Karpas-422 (cell line): ENCODE data around the gene ODC1. TPM values are rescaled to one million over a fixed set of nuclear protein-coding genes. Genes with fewer than 3 reads are reported as not detected.

Source experiments
- DNase-seq: peaks from one replicate; pipeline ENCODE4 v3.0.0-alpha.2; 2015
- H2AFZ ChIP-seq: fragments of 200-600 bp; sonication (generic); 2 replicates; pipeline ENCODE4 v1.6.1; 2014; ENCODE audit warnings: antibody characterized with exemption, low read length, mixed read lengths
- H3K27ac ChIP-seq: fragments of 200-600 bp; sonication (generic); 2 replicates; pipeline ENCODE4 v1.5.1; 2014; ENCODE audit warnings: mild to moderate bottlenecking, low read length, moderate library complexity
- H3K27me3 ChIP-seq: fragments of 200-600 bp; sonication (generic); 2 replicates; pipeline ENCODE4 v1.6.1; 2014; ENCODE audit warnings: low read length, mixed read lengths
- H3K36me3 ChIP-seq: fragments of 200-600 bp; sonication (generic); 2 replicates; pipeline ENCODE4 v1.6.1; 2014; ENCODE audit warnings: low read length, mixed read lengths; ENCODE audit not compliant: insufficient read depth
- H3K4me1 ChIP-seq: fragments of 200-600 bp; sonication (generic); 2 replicates; pipeline ENCODE4 v1.6.1; 2014; ENCODE audit warnings: mild to moderate bottlenecking, low read length, mixed read lengths
- H3K4me2 ChIP-seq: fragments of 200-600 bp; sonication (generic); 2 replicates; pipeline ENCODE4 v1.6.1; 2014; ENCODE audit warnings: low read length, low read depth, mild to moderate bottlenecking; ENCODE audit not compliant: poor library complexity, severe bottlenecking
- H3K4me3 ChIP-seq: fragments of 200-600 bp; sonication (generic); 2 replicates; pipeline ENCODE4 v1.5.1; 2014; ENCODE audit warnings: mild to moderate bottlenecking, antibody characterized with exemption, low read length, mixed read lengths
- H3K79me2 ChIP-seq: fragments of 200-600 bp; sonication (generic); 2 replicates; pipeline ENCODE4 v1.6.1; 2014; ENCODE audit warnings: mild to moderate bottlenecking, low read length, mixed read lengths
- H3K9ac ChIP-seq: fragments of 200-600 bp; sonication (generic); 2 replicates; pipeline ENCODE4 v1.6.0; 2014; ENCODE audit warnings: low read length
- H3K9me2 ChIP-seq: fragments of 200-600 bp; sonication (generic), shearing (Covaris generic); replicated peaks from 2 replicates; pipeline ENCODE4 v1.6.0; 2014; ENCODE audit warnings: mild to moderate bottlenecking, low read length, moderate library complexity; ENCODE audit not compliant: insufficient read depth
- H3K9me3 ChIP-seq: fragments of 300-700, 200-600 bp; sonication (generic); 2 replicates; pipeline ENCODE4 v1.6.1; 2014; ENCODE audit warnings: low read length, mixed read lengths
- H4K20me1 ChIP-seq: fragments of 200-600 bp; sonication (generic); 2 replicates; pipeline ENCODE4 v1.6.1; 2014; ENCODE audit warnings: mild to moderate bottlenecking, antibody characterized with exemption, low read length, low read depth; ENCODE audit not compliant: insufficient read depth
- total RNA-seq: library from RNA; depleted of rRNA; stranded (reverse); fragments of >200 nt; shearing (Covaris generic); gene quantifications from 2 replicates; pipeline ENCODE4 v1.2.3, GENCODE V29; 2014; ENCODE audit warnings: low replicate concordance

ODC1 gene
- total RNA-seq, 1 experiment from 2014 or later = 247 TPM

DNA sequence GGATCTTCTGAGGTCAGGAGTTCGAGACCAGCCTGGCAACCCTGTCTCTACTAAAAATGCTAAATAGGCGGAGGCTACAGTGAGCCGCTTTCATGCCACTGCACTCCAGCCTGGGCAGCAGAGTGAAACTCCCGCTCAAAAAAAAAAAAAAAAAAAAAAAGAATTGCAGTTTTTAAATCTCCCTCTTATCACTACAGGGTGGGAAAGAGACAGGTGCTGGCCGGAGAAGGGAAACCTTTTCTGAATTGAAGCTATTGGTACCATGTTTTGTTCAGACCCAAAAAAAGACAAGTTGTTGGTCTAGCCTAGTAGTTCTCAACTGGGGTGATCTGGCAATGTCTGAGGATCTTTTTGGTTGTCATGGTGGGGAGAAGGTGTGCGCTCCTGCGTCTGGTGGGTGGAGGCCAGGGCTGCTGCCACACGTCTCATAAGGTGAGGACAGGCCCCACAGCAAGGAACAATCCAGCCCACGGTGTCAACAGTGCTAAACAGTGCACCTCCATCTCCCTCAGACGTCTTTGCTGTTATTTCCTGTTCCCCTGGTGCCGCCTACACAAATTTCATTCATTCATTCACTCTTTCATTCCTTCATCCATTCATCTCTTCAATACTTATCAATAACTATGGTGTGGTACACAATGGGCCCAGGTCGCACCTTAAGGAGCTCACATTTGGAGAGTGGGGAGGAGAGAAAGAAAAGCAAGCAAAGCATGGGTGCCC, 28.8 kb upstream of the ODC1 start:
- no peak for DNase-seq
- Histone ChIP-seq H3K9me3 (no peaks in the 10 kb centered on the region), H4K20me1 (no peaks in the 10 kb centered on the region), H3K4me2 (no peak overlapping the region), H3K4me1 (no peaks in the 10 kb centered on the region; the same call in 1 of the 2 replicates), H2AFZ (no peak overlapping the region; the same call in 1 of the 2 replicates), H3K79me2 (no peaks in the 10 kb centered on the region), H3K27ac (no peak overlapping the region), H3K9ac (no peak overlapping the region), H3K27me3 (no peaks in the 10 kb centered on the region), H3K36me3 (no peaks in the 10 kb centered on the region), H3K9me2 (no peaks in the 10 kb centered on the region), H3K4me3 (no peak overlapping the region)

DNA sequence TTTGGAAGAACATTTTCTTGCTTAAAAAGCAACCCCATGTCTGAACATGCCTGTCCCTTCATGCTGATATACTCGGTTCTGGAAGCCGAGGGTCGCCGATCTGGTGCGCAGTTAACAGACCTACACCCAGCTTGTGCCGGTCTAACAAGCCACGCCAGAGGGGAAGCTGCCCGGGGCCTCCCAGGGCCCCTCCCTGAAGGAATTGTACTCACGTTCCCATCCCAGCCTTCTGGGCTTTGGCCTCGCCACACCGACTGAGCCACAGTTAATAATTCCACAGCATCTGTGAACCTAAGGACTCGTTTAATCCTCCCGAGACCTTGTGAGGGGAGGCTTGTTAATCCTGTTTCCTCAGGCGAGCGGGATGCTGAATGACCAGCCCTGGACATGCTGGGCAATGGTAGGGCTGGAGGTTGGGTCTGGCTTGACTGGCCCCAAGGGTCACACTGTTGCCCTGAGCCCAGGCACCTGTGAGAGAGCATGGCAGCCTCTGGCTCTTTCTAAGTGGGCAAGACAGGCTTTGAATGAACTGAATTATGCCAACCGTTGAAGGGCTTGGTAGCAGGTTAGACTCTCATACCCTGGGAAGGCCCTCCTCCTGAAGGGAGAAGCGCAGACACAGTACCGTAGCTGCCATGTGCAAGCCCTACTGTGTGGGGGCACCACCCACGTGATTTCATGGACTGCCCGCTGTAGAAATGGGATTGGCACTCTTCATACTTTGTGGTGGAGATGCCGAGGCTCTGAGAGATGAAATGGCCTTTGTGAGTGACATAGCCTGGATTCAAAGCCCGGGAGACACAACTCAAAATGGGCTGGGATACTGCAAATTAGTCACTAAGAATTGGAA, 27.9 kb upstream of the ODC1 start:
- no peaks in the 10 kb centered on the region for H3K36me3 ChIP-seq
- H3K79me2 ChIP-seq = no peaks in the 10 kb centered on the region
- H3K4me3 ChIP-seq = no peak overlapping the region
- DNase-seq = no peak
- no peak overlapping the region for H3K27ac ChIP-seq
- H4K20me1 ChIP-seq = no peaks in the 10 kb centered on the region
- H3K9me2 ChIP-seq = no peaks in the 10 kb centered on the region
- H3K27me3 ChIP-seq = no peaks in the 10 kb centered on the region
- no peaks in the 10 kb centered on the region for H3K9me3 ChIP-seq
- no peak overlapping the region for H3K9ac ChIP-seq
- H2AFZ ChIP-seq = no peak overlapping the region
- no peak overlapping the region for H3K4me2 ChIP-seq
- H3K4me1 ChIP-seq = no peaks in the 10 kb centered on the region; the same call in 1 of the 2 replicates

DNA sequence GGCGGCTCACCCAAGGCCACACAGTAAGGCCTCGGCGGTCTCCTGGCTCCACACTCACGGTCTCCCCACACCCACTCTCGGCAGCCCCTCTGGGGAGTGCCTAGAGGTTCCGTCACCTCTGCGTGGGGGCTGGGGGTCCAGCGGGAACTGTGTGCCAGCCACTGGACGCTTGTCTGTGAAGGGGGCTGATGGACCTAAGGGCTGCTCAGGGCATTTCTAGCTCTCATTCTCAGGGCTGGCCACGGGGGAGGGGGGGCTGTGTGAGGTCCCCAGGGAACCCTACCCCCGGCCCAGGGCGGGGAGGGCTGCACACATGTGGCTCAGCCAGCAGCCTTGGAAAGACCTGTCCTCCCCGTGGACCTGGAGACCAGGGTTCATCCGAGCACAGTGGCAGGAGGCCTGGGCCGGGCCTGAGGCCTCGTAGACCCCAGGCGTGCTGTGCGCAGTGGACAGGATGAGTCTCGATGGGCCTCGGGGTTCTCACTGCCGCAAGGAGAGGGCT, 27.1 kb upstream of the ODC1 start:
- no peak overlapping the region for H3K9ac ChIP-seq
- H3K4me2 ChIP-seq = no peak overlapping the region
- H3K9me3 ChIP-seq = no peaks in the 10 kb centered on the region
- H3K79me2 ChIP-seq = no peaks in the 10 kb centered on the region
- no peaks in the 10 kb centered on the region for H3K27me3 ChIP-seq
- no peak for DNase-seq
- no peak overlapping the region for H3K4me3 ChIP-seq
- no peaks in the 10 kb centered on the region for H4K20me1 ChIP-seq
- no peak overlapping the region for H2AFZ ChIP-seq
- no peaks in the 10 kb centered on the region; the same call in 1 of the 2 replicates for H3K4me1 ChIP-seq
- no peak overlapping the region for H3K27ac ChIP-seq
- no peaks in the 10 kb centered on the region for H3K9me2 ChIP-seq
- no peaks in the 10 kb centered on the region for H3K36me3 ChIP-seq

DNA sequence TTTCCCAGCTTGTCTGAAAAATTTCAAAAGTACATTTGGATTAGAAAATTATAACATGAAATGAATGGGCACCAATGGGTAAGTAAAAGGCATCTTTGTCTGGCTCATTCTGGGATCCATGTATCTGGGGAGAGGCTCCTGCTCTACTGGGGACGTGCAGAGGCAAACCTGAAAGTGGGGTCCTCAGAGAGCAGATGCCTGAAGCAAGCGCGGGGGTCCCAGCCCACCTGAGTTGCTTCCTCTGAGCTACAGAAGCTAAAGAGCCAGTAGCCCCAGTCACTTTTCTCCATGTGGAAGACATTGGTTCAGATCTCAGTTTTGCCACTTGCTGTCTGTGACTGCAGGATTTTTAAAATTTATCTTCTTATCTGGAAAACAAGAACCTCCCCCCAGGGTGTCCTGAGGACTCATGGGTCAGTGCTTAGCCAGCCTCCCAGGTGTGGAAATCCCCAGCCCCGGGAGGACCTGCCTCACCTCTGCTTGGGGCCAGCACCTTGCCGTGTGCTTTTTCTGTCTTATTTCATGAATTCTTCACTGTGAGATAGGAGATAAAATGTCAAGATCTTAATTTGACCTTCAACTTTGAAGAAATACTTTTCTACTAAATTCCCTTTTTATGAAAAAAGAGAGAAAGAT, 25.1 kb upstream of the ODC1 start:
- Histone ChIP-seq H3K27me3 (no peaks in the 10 kb centered on the region), H3K27ac (no peak overlapping the region), H3K9me2 (no peaks in the 10 kb centered on the region), H3K79me2 (no peaks in the 10 kb centered on the region), H3K4me3 (no peak overlapping the region), H3K9ac (no peak overlapping the region), H4K20me1 (no peaks in the 10 kb centered on the region), H3K9me3 (no peaks in the 10 kb centered on the region), H3K4me1 (no peaks in the 10 kb centered on the region; the same call in 1 of the 2 replicates), H2AFZ (no peak overlapping the region), H3K36me3 (no peaks in the 10 kb centered on the region), H3K4me2 (no peak overlapping the region)
- DNase-seq = no peak

DNA sequence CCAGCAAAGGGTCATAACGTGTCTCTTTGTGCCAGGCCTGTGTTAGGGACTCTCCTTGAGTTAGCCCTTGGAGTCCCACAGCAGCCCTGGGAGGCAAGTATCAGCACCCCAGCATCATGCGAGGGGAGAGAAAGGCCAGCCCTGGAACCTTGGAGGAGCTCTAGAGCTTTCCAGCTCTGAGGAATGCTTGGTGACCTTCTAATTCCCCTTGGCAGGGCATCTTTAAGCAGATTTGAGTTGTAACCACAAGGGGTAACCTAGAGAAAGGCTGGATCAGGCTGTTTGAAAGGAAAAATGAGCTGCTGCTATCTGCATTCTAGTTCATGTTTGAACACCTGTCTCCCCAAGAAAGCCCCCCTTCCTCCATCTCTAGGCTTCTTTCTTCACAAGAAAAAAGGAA, 23.8 kb upstream of the ODC1 start:
- Histone ChIP-seq H3K9me3 (no peaks in the 10 kb centered on the region), H3K9ac (no peak overlapping the region), H4K20me1 (no peaks in the 10 kb centered on the region), H3K4me3 (no peak overlapping the region), H3K4me1 (no peaks in the 10 kb centered on the region), H3K9me2 (no peaks in the 10 kb centered on the region), H3K27me3 (no peaks in the 10 kb centered on the region), H3K36me3 (no peaks in the 10 kb centered on the region), H3K27ac (no peak overlapping the region), H3K4me2 (no peak overlapping the region), H3K79me2 (no peaks in the 10 kb centered on the region), H2AFZ (no peak overlapping the region)
- DNase-seq = no peak

DNA sequence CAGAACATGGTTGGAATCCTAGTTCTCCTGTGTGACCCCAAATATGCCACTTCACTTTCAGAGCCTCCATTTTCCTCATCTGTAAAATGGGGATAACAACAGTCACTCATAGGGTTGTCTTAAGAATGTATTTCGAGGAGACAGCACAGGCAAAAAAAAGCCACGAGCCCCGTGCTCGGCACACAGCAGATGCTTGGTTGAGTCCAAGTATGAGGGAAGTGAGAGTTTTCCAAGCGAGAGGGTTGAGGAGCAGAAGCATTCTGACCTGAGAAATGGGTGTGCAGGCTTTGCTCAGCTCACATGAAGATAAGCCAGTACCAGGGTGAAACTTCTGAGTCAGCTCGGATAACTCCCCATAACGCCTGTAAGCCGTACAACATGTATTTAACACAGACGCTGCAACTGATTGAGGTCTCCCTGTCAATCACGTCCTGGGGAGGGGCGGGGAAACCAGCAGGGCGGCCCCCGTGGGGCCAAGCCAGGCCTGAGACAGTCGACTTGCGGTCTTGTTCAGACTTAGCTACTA, 23.0 kb upstream of the ODC1 start:
- no peaks in the 10 kb centered on the region for H3K27me3 ChIP-seq
- H3K9me2 ChIP-seq = no peaks in the 10 kb centered on the region
- no peak overlapping the region for H2AFZ ChIP-seq
- H3K27ac ChIP-seq = no peak overlapping the region
- H3K36me3 ChIP-seq = no peaks in the 10 kb centered on the region
- no peaks in the 10 kb centered on the region for H3K79me2 ChIP-seq
- H3K4me3 ChIP-seq = no peak overlapping the region
- no peak overlapping the region for H3K9ac ChIP-seq
- DNase-seq = no peak
- H3K4me2 ChIP-seq = no peak overlapping the region
- no peaks in the 10 kb centered on the region for H4K20me1 ChIP-seq
- H3K9me3 ChIP-seq = no peaks in the 10 kb centered on the region
- no peaks in the 10 kb centered on the region for H3K4me1 ChIP-seq

DNA sequence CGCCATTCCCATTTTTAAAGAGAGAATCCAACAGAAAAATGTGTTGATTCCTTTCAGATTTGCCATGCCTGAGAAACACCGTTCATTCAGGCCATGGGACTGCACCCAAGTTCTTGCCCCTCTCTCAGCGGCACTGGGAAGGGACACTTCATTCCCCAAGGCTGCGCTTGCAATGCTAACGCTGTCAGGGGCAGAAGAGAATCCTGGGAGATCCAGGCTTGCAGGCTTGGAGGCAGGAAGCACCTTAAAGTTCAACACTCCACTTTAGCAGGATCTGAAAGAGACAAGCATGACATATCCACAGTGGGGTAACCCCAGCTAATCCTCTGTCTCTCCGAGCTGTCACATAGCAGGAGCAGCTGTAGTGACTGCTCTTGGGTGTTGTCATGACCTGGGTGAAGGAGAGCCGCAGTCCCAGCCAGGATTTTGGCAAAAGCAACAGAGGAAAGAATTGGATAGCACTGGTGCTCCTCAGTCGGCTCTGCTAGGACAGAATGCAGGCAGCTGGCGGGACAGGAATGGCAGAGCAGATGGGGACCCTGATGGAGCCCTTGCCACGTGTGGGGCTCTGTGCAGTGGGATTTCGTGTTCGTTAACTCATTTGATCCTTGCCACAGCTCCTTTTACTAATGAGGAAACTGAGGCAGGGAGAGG, 22.0 kb upstream of the ODC1 start:
- no peak overlapping the region for H3K9ac ChIP-seq
- no peak overlapping the region for H3K27ac ChIP-seq
- H3K36me3 ChIP-seq = no peaks in the 10 kb centered on the region
- no peaks in the 10 kb centered on the region for H3K9me3 ChIP-seq
- no peaks in the 10 kb centered on the region for H3K9me2 ChIP-seq
- H3K4me2 ChIP-seq = no peak overlapping the region
- no peaks in the 10 kb centered on the region for H3K4me1 ChIP-seq
- no peak overlapping the region for H2AFZ ChIP-seq
- no peak overlapping the region for H3K4me3 ChIP-seq
- no peak for DNase-seq
- no peaks in the 10 kb centered on the region for H3K79me2 ChIP-seq
- H4K20me1 ChIP-seq = no peaks in the 10 kb centered on the region
- H3K27me3 ChIP-seq = no peaks in the 10 kb centered on the region
